Upper lobe of left lung (tissue), 4 donors: ENCODE measurements around the gene SFXN5.

ENCODE experiments used
- POLR2A ChIP-seq, 4 donors: fragments of 450-650 bp; IDR thresholded peaks; one replicate each; pipeline ENCODE4 v1.5.1; 2016 to 2017; ENCODE audit warnings: antibody characterized with exemption in 4 of 4, mild to moderate bottlenecking in 2 of 4
- TF ChIP-seq, protein P1 (sequence below), 6 experiments: fragments of 450-650 bp in 4 of 6; fragments of 200-600 bp in 2 of 6; sonication (generic) in 2 of 6; IDR thresholded peaks; one replicate each; pipeline ENCODE4 v1.5.1; 2016 to 2019; ENCODE audit warnings: antibody characterized with exemption in 6 of 6

DNA sequence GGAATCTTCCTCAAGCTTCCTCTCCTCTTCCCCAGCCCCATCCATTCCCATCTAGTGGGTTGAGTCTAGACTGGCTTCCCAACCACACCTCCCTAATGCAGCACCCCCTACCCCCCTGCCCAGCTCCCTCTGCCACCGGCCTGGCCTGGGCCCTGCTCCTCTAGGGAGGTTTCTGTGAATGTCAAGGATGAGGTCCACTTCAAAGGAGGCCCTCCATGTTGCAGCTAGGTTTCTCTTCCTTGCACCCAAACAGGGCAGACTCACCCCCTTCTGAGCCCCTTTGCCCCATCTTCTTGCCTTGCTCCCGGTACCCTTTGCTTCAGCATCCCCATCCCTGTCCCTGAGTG lies 135.9 kb downstream of the SFXN5 start:
- TF ChIP-seq, protein P1, sequence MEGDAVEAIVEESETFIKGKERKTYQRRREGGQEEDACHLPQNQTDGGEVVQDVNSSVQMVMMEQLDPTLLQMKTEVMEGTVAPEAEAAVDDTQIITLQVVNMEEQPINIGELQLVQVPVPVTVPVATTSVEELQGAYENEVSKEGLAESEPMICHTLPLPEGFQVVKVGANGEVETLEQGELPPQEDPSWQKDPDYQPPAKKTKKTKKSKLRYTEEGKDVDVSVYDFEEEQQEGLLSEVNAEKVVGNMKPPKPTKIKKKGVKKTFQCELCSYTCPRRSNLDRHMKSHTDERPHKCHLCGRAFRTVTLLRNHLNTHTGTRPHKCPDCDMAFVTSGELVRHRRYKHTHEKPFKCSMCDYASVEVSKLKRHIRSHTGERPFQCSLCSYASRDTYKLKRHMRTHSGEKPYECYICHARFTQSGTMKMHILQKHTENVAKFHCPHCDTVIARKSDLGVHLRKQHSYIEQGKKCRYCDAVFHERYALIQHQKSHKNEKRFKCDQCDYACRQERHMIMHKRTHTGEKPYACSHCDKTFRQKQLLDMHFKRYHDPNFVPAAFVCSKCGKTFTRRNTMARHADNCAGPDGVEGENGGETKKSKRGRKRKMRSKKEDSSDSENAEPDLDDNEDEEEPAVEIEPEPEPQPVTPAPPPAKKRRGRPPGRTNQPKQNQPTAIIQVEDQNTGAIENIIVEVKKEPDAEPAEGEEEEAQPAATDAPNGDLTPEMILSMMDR (IDR thresholded peaks at IDR 0.05), result no peak
- no peak for TF ChIP-seq POLR2A (IDR thresholded peaks at IDR 0.05)
